AG04450 (cell line): ENCODE results near the gene CYP21A2. TPM values are rescaled to one million over a fixed set of nuclear protein-coding genes. Genes with fewer than 3 reads are reported as not detected.
"Not testable (repeated sequence)": the region's sequence is repeated elsewhere in the genome, so short reads cannot be mapped to it uniquely, and the experiment has no call there.

Experiments
- CTCF ChIA-PET: fragments of 300-600, 350-600 bp; formaldehyde crosslinking; extraction: SDS; loops from one replicate; lab custom pipeline; 2022; ENCODE audit warnings: antibody characterized with exemption, inconsistent platforms; lab: Charles Lee
- POLR2A ChIA-PET: fragments of 350-600 bp; formaldehyde crosslinking; extraction: SDS; loops from one replicate; lab custom pipeline; 2021; ENCODE audit warnings: antibody characterized with exemption, inconsistent platforms; lab: Yijun Ruan, JAX
- DNase-seq: peaks from one replicate; pipeline ENCODE4 v3.0.0-alpha.2; 2011; ENCODE audit warnings: low read depth, low spot score
- H3K27ac ChIP-seq: one replicate; pipeline ENCODE4 v1.5.1; 2012; ENCODE audit warnings: low read depth, low read length, control low read depth
- H3K27me3 ChIP-seq: one replicate; pipeline ENCODE4 v1.6.0; 2012; ENCODE audit warnings: low read length; ENCODE audit not compliant: control insufficient read depth, insufficient read depth
- H3K4me3 ChIP-seq: 2 replicates; pipeline ENCODE4 v1.5.1; 2011; ENCODE audit warnings: mild to moderate bottlenecking, low read depth, low read length, control low read depth
- H3K9me3 ChIP-seq: 2 replicates; pipeline ENCODE4 v1.5.1; 2012; ENCODE audit warnings: low read length; ENCODE audit not compliant: control insufficient read depth, insufficient read depth
- polyA minus RNA-seq: library from RNA; depleted of rRNA, polyadenylated mRNA; stranded (reverse); fragments of >200 nt; gene quantifications from 2 replicates; pipeline ENCODE4 v1.2.3, GENCODE V29; 2011; rRNA and poly(A)+ RNA removed
- polyA plus RNA-seq: library from polyadenylated mRNA; depleted of rRNA; stranded (reverse); fragments of >200 nt; gene quantifications from 2 replicates; pipeline ENCODE4 v1.2.3, GENCODE V29; 2011; rRNA removed

CYP21A2 gene
- polyA plus RNA-seq = 0.05 and 0.06 TPM in 2 replicates
- not detected in 2 replicates for polyA minus RNA-seq

- CTCF ChIA-PET, DNase-seq, H3K27ac ChIP-seq, H3K4me3 ChIP-seq, H3K27me3 ChIP-seq, H3K9me3 ChIP-seq, POLR2A ChIA-PET: not testable (repeated sequence)
Measured at GRCh38 chr6:32037598-32038524, at the start of gene CYP21A2. Gene CYP21A2 (plus strand): TSS chr6:32038415. CDS start chr6:32038423, 8 bp downstream.

- H3K27me3 ChIP-seq, DNase-seq, H3K9me3 ChIP-seq, H3K4me3 ChIP-seq, H3K27ac ChIP-seq, CTCF ChIA-PET, POLR2A ChIA-PET: not testable (repeated sequence)
Measured at GRCh38 chr6:31989363-31989762, 48.9 kb upstream of the CYP21A2 start.

GRCh38 chr6:31994421-31994820 is 43.8 kb upstream of the CYP21A2 start:
- H3K27ac ChIP-seq, H3K27me3 ChIP-seq, DNase-seq, H3K4me3 ChIP-seq, H3K9me3 ChIP-seq, POLR2A ChIA-PET, CTCF ChIA-PET: not testable (repeated sequence)

- H3K4me3 ChIP-seq, H3K9me3 ChIP-seq, H3K27ac ChIP-seq, DNase-seq, H3K27me3 ChIP-seq, POLR2A ChIA-PET, CTCF ChIA-PET: not testable (repeated sequence)
Measured at GRCh38 chr6:31996385-31996784, 41.8 kb upstream of the CYP21A2 start.

GRCh38 chr6:32002546-32003268 is 35.5 kb upstream of the CYP21A2 start:
- DNase-seq, CTCF ChIA-PET, H3K27me3 ChIP-seq, H3K9me3 ChIP-seq, H3K4me3 ChIP-seq, H3K27ac ChIP-seq, POLR2A ChIA-PET: not testable (repeated sequence)

- DNase-seq, H3K27me3 ChIP-seq, H3K4me3 ChIP-seq, H3K9me3 ChIP-seq, H3K27ac ChIP-seq, CTCF ChIA-PET, POLR2A ChIA-PET: not testable (repeated sequence)
Measured at GRCh38 chr6:32003301-32003700, 34.9 kb upstream of the CYP21A2 start.

- POLR2A ChIA-PET, H3K9me3 ChIP-seq, CTCF ChIA-PET, H3K27me3 ChIP-seq, H3K4me3 ChIP-seq, H3K27ac ChIP-seq, DNase-seq: not testable (repeated sequence)
Measured at GRCh38 chr6:32004393-32004792, 33.8 kb upstream of the CYP21A2 start.

GRCh38 chr6:32004864-32005537 is 33.2 kb upstream of the CYP21A2 start:
- DNase-seq, POLR2A ChIA-PET, CTCF ChIA-PET, H3K4me3 ChIP-seq, H3K27ac ChIP-seq, H3K27me3 ChIP-seq, H3K9me3 ChIP-seq: not testable (repeated sequence)

- H3K27me3 ChIP-seq, POLR2A ChIA-PET, CTCF ChIA-PET, H3K27ac ChIP-seq, DNase-seq, H3K4me3 ChIP-seq, H3K9me3 ChIP-seq: not testable (repeated sequence)
Measured at GRCh38 chr6:32005538-32005880, 32.7 kb upstream of the CYP21A2 start.

- H3K27ac ChIP-seq, H3K4me3 ChIP-seq, H3K9me3 ChIP-seq, POLR2A ChIA-PET, DNase-seq, H3K27me3 ChIP-seq: not testable (repeated sequence)
- CTCF ChIA-PET = interaction anchor here (0.6 kb wide), 1 partner anchor 72 kb away, joined by 3 read pairs; no protein-coding TSS in a partner anchor
Measured at GRCh38 chr6:32005991-32006529, 32.2 kb upstream of the CYP21A2 start.

GRCh38 chr6:32007086-32007485 is 31.1 kb upstream of the CYP21A2 start:
- H3K27ac ChIP-seq, POLR2A ChIA-PET, DNase-seq, H3K9me3 ChIP-seq, H3K27me3 ChIP-seq, H3K4me3 ChIP-seq: not testable (repeated sequence)
- CTCF ChIA-PET = interaction anchor here (0.6 kb wide), 1 partner anchor 71 kb away, joined by 3 read pairs; no protein-coding TSS in a partner anchor
